ENCODE measurements around the gene ZNF423.

ZNF423 gene

GRCh38 chr16:49478107-49478506 lies 377.8 kb downstream of the ZNF423 start:
- H3K4me3 ChIP-seq (ENCODE audit: low read depth, low read length) = no peak overlapping the region
- no peak for TF ChIP-seq CTCF (IDR thresholded peaks at IDR 0.05; ENCODE audit: low read depth, low read length, missing control alignments)
- DNase-seq (ENCODE audit: low read depth) = no peak

- TF ChIP-seq CTCF (IDR thresholded peaks at IDR 0.05; ENCODE audit: low read depth, low read length, missing control alignments) = no peak
- no peak for DNase-seq (ENCODE audit: low read depth)
- H3K4me3 ChIP-seq (ENCODE audit: low read depth, low read length) = no peak overlapping the region
These were observed 378.5 kb downstream of the ZNF423 start for GRCh38 chr16:49477250-49477895.

GRCh38 chr16:49474741-49475140 lies 381.2 kb downstream of the ZNF423 start:
- H3K4me3 ChIP-seq (ENCODE audit: low read depth, low read length) = no peak overlapping the region
- TF ChIP-seq CTCF (IDR thresholded peaks at IDR 0.05; ENCODE audit: low read depth, low read length, missing control alignments) = no peak
- DNase-seq (ENCODE audit: low read depth) = no peak

- H3K4me3 ChIP-seq (ENCODE audit: low read depth, low read length) = no peak overlapping the region
- TF ChIP-seq CTCF (IDR thresholded peaks at IDR 0.05; ENCODE audit: low read depth, low read length, missing control alignments) = no peak
- DNase-seq (ENCODE audit: low read depth) = no peak
These were observed 382.1 kb downstream of the ZNF423 start for GRCh38 chr16:49473773-49474172.

GRCh38 chr16:49473131-49473530 lies 382.8 kb downstream of the ZNF423 start:
- no peak overlapping the region for H3K4me3 ChIP-seq (ENCODE audit: low read depth, low read length)
- no peak for DNase-seq (ENCODE audit: low read depth)
- no peak for TF ChIP-seq CTCF (IDR thresholded peaks at IDR 0.05; ENCODE audit: low read depth, low read length, missing control alignments)

- no peak overlapping the region for H3K4me3 ChIP-seq (ENCODE audit: low read depth, low read length)
- TF ChIP-seq CTCF (IDR thresholded peaks at IDR 0.05; ENCODE audit: low read depth, low read length, missing control alignments) = no peak
- no peak for DNase-seq (ENCODE audit: low read depth)
These were observed 383.3 kb downstream of the ZNF423 start for GRCh38 chr16:49472598-49472997.

GRCh38 chr16:49471038-49471727 lies 384.7 kb downstream of the ZNF423 start:
- no peak for TF ChIP-seq CTCF (IDR thresholded peaks at IDR 0.05; ENCODE audit: low read depth, low read length, missing control alignments)
- no peak for DNase-seq (ENCODE audit: low read depth)
- no peak overlapping the region for H3K4me3 ChIP-seq (ENCODE audit: low read depth, low read length)

Data from GM12864 (cell line).